HepG2 (cell line): ENCODE data around the gene SLC2A5. TPM values are rescaled to one million over a fixed set of nuclear protein-coding genes. Genes with fewer than 3 reads are reported as not detected.

Source experiments
- ARNT2 ChIP-seq: sonication (generic); formaldehyde crosslinking; IDR thresholded peaks from 2 replicates; pipeline ENCODE4 v1.8.0; 2022; ENCODE audit warnings: mild to moderate bottlenecking, low read depth, missing genetic modification reagents, moderate library complexity
- DZIP1 ChIP-seq: sonication (generic); formaldehyde crosslinking; IDR thresholded peaks from 2 replicates; pipeline ENCODE4 v1.5.0; 2020; ENCODE audit warnings: mild to moderate bottlenecking, missing genetic modification reagents
- FOXC1 ChIP-seq: sonication (generic); formaldehyde crosslinking; IDR thresholded peaks from 2 replicates; pipeline ENCODE4 v1.8.0; 2022; ENCODE audit warnings: mild to moderate bottlenecking, missing genetic modification reagents, borderline replicate concordance
- HOXA9 ChIP-seq: sonication (generic); formaldehyde crosslinking; IDR thresholded peaks from 2 replicates; pipeline ENCODE4 v1.8.1; 2022; ENCODE audit warnings: missing genetic modification reagents, mild to moderate bottlenecking, moderate library complexity, borderline replicate concordance
- MAF1 ChIP-seq: sonication (generic); formaldehyde crosslinking; IDR thresholded peaks from 2 replicates; pipeline ENCODE4 v1.5.0; 2020; ENCODE audit warnings: missing genetic modification reagents, borderline replicate concordance
- PHB2 ChIP-seq: fragments of 450-650 bp; IDR thresholded peaks from 2 replicates; pipeline ENCODE4 v1.6.1; 2018; ENCODE audit not compliant: partially characterized antibody
- PRPF4 ChIP-seq: fragments of 200-400 bp; formaldehyde crosslinking; IDR thresholded peaks from 2 replicates; pipeline ENCODE4 v1.6.1; 2016; ENCODE audit warnings: low read length, low read depth; ENCODE audit not compliant: poor library complexity, severe bottlenecking
- SRSF1 ChIP-seq: fragments of 200-400 bp; formaldehyde crosslinking; optimal IDR thresholded peaks from 2 replicates; pipeline ENCODE3; 2017; ENCODE audit warnings: mild to moderate bottlenecking, low read depth, low read length, moderate library complexity
- ZFYVE20 ChIP-seq: sonication (generic); formaldehyde crosslinking; IDR thresholded peaks from 2 replicates; pipeline ENCODE4 v1.8.0; 2023; ENCODE audit warnings: low read depth, mild to moderate bottlenecking, moderate library complexity, missing genetic modification reagents, borderline replicate concordance
- ZHX2 ChIP-seq, 2 experiments: sonication (generic) in 1 of 2; formaldehyde crosslinking in 1 of 2; IDR thresholded peaks; 2 replicates each; pipeline versions ENCODE4 v1.6.1 to v1.9.0; 2014 to 2022; ENCODE audit warnings: antibody characterized with exemption in 1 of 2, borderline replicate concordance in 1 of 2, inconsistent platforms in 1 of 2, low read depth in 1 of 2, missing genetic modification reagents in 1 of 2
- ZNF687 ChIP-seq: sonication (generic); formaldehyde crosslinking; IDR thresholded peaks from 2 replicates; pipeline ENCODE4 v1.5.1; 2020; ENCODE audit warnings: mild to moderate bottlenecking, missing genetic modification reagents, moderate library complexity
- ZNF713 ChIP-seq: sonication (generic); formaldehyde crosslinking; IDR thresholded peaks from 2 replicates; pipeline ENCODE4 v1.4.0; 2020; ENCODE audit warnings: mild to moderate bottlenecking, missing genetic modification reagents
- ZNF737 ChIP-seq: sonication (generic); formaldehyde crosslinking; IDR thresholded peaks from 2 replicates; pipeline ENCODE4 v1.5.0; 2020; ENCODE audit warnings: missing genetic modification reagents, mild to moderate bottlenecking, borderline replicate concordance
- ZSCAN31 ChIP-seq: sonication (generic); formaldehyde crosslinking; IDR thresholded peaks from 2 replicates; pipeline ENCODE4 v1.5.0; 2020; ENCODE audit warnings: low read depth, mild to moderate bottlenecking, missing genetic modification reagents
- polyA plus RNA-seq, 8 experiments: library from polyadenylated mRNA; depleted of rRNA in 3 of 8; stranded (reverse) in 7 of 8; unstranded in 1 of 8; fragments of >200 nt; fragmentation: Illumina TruSeq in 4 of 8; extraction: Trizol in 4 of 8; gene quantifications; 2 replicates each; pipeline versions ENCODE4 v1.2.1 to v1.2.3, GENCODE V29; 2011 to 2016; ENCODE audit warnings: low read depth in 4 of 8, missing spikeins in 1 of 8, mixed read lengths in 1 of 8; ENCODE audit not compliant: insufficient read depth in 1 of 8
- total RNA-seq, 5 experiments: library from RNA; depleted of rRNA; stranded (reverse); fragments of >200 nt; fragmentation: Illumina TruSeq; extraction: Trizol; gene quantifications; 2 replicates each; pipeline ENCODE4 v1.2.3, GENCODE V29; 2016; ENCODE audit warnings: low read depth in 1 of 5

The SLC2A5 gene
- total and polyA plus RNA-seq, 2 of the 13 experiments (the other 11 are each of a cell fraction or from before 2014, with no cell fraction given) = 0.04 to 0.54 TPM

- TF ChIP-seq ZNF687 (CRISPR knock-in tag) = peak; percentile 94
- no peak for TF ChIP-seq ZSCAN31 (CRISPR knock-in tag)
- TF ChIP-seq ZFYVE20 (CRISPR knock-in tag) = no peak
- TF ChIP-seq ZHX2 (IDR thresholded peaks at IDR 0.05; ENCODE audit: low read depth) = no peak
- no peak for TF ChIP-seq ZHX2 (CRISPR knock-in tag; IDR thresholded peaks at IDR 0.05; ENCODE audit: borderline replicate concordance)
- no peak for TF ChIP-seq ZNF737 (CRISPR knock-in tag)
- TF ChIP-seq PHB2 = no peak
- TF ChIP-seq HOXA9 (CRISPR knock-in tag) = no peak
- TF ChIP-seq FOXC1 = no peak
- TF ChIP-seq MAF1 (CRISPR knock-in tag) = no peak
- no peak for TF ChIP-seq SRSF1
- TF ChIP-seq ZNF713 (CRISPR knock-in tag) = no peak
- TF ChIP-seq ARNT2 (CRISPR knock-in tag) = no peak
- no peak for TF ChIP-seq PRPF4
- no peak for TF ChIP-seq DZIP1 (CRISPR knock-in tag)
Measured at GRCh38 chr1:9066945-9067807, 2.3 kb downstream of the SLC2A5 start (continued).
